KG1 (cell line): Measurements from ENCODE around the gene PLA2G4A.

Experiments
- DNase-seq: peaks from one replicate; lab custom pipeline; 2025; lab: John Stamatoyannopoulos, UW

Gene PLA2G4A

GRCh38 chr1:186828611-186829454, at the start of gene PLA2G4A:
Gene PLA2G4A (plus strand): TSS chr1:186828949. CDS start chr1:186854355, 25,406 bp downstream.
- DNase-seq, result peak; percentile 85

GRCh38 chr1:186780076-186780475, 48.7 kb upstream of the PLA2G4A start:
- DNase-seq, result no peak

- no peak for DNase-seq
Measured at GRCh38 chr1:186781730-186782129, 47.0 kb upstream of the PLA2G4A start.

- DNase-seq, result no peak
Measured at GRCh38 chr1:186782791-186783190, 46.0 kb upstream of the PLA2G4A start.

- DNase-seq, result no peak
Measured at GRCh38 chr1:186783193-186783592, 45.6 kb upstream of the PLA2G4A start.

- DNase-seq, result no peak
Measured at GRCh38 chr1:186785503-186785902, 43.2 kb upstream of the PLA2G4A start.

- DNase-seq, result no peak
Measured at GRCh38 chr1:186790101-186790500, 38.6 kb upstream of the PLA2G4A start.

- no peak for DNase-seq
Measured at GRCh38 chr1:186792870-186793581, 35.7 kb upstream of the PLA2G4A start.

- DNase-seq, result no peak
Measured at GRCh38 chr1:186793582-186793927, 35.2 kb upstream of the PLA2G4A start.

- no peak for DNase-seq
Measured at GRCh38 chr1:186798960-186799688, 29.6 kb upstream of the PLA2G4A start.

- no peak for DNase-seq
Measured at GRCh38 chr1:186799689-186800054, 29.1 kb upstream of the PLA2G4A start.

GRCh38 chr1:186802388-186802787, 26.4 kb upstream of the PLA2G4A start:
- DNase-seq, result no peak

GRCh38 chr1:186804679-186805078, 24.1 kb upstream of the PLA2G4A start:
- no peak for DNase-seq

GRCh38 chr1:186806477-186806876, 22.3 kb upstream of the PLA2G4A start:
- no peak for DNase-seq

GRCh38 chr1:186807163-186807562, 21.6 kb upstream of the PLA2G4A start:
- no peak for DNase-seq

- DNase-seq, result no peak
Measured at GRCh38 chr1:186811892-186812291, 16.9 kb upstream of the PLA2G4A start.

- no peak for DNase-seq
Measured at GRCh38 chr1:186812570-186812969, 16.2 kb upstream of the PLA2G4A start.

- no peak for DNase-seq
Measured at GRCh38 chr1:186813420-186813819, 15.3 kb upstream of the PLA2G4A start.

- DNase-seq, result no peak
Measured at GRCh38 chr1:186819126-186819525, 9.6 kb upstream of the PLA2G4A start.

GRCh38 chr1:186819563-186819962, 9.2 kb upstream of the PLA2G4A start:
- DNase-seq, result no peak

- DNase-seq, result no peak
Measured at GRCh38 chr1:186829686-186830587, 1.2 kb downstream of the PLA2G4A start.

GRCh38 chr1:186831168-186831567, 2.4 kb downstream of the PLA2G4A start:
- DNase-seq, result no peak
